ENCODE measurements around the gene HCLS1.

GRCh38 chr3:121648219-121648958 is 12.3 kb downstream of the HCLS1 start:
- TF ChIP-seq CTCF (IDR thresholded peaks at IDR 0.05) (no peak), ZFX (IDR thresholded peaks at IDR 0.05; ENCODE audit: borderline replicate concordance) (no peak)
